ENCODE data around the gene TEX30.

Gene TEX30

GRCh38 chr13:102772042-102772425 is 1.6 kb downstream of the TEX30 start:
- Mint-ChIP-seq H3K27ac (no peak overlapping the region), H3K4me3 (peak overlapping the region; percentile 83 to 92), H3K36me3 (ENCODE audit: insufficient read depth) (peaks cover 27% of the 10 kb centered on the region), H3K9me3 (no peaks in the 10 kb centered on the region), H3K27me3 (no peaks in the 10 kb centered on the region), H3K4me1 (ENCODE audit: low read depth in 2 of 2) (peaks cover 18 to 19% of the 10 kb centered on the region in 2 donors)
- no peak for ATAC-seq (replicated peaks)
- no peak for DNase-seq

- ATAC-seq (replicated peaks) = no peak
- Mint-ChIP-seq H3K4me3 (peak overlapping the region; percentile 83 to 92), H3K27ac (peak overlapping the region; percentile 18 to 30), H3K4me1 (ENCODE audit: low read depth in 2 of 2) (peaks cover 18 to 19% of the 10 kb centered on the region in 2 donors), H3K9me3 (no peaks in the 10 kb centered on the region), H3K36me3 (ENCODE audit: insufficient read depth) (peaks cover 29% of the 10 kb centered on the region), H3K27me3 (no peaks in the 10 kb centered on the region)
- DNase-seq = no peak
Measured at GRCh38 chr13:102771298-102772041, 2.1 kb downstream of the TEX30 start.

- Mint-ChIP-seq H3K27ac (no peak overlapping the region), H3K27me3 (no peaks in the 10 kb centered on the region), H3K4me1 (ENCODE audit: low read depth in 2 of 2) (peaks cover 18 to 19% of the 10 kb centered on the region in 2 donors), H3K4me3 (no peak overlapping the region), H3K36me3 (ENCODE audit: insufficient read depth) (peaks cover 29% of the 10 kb centered on the region), H3K9me3 (no peaks in the 10 kb centered on the region)
- DNase-seq (no peak), ATAC-seq (replicated peaks) (no peak)
Measured at GRCh38 chr13:102770435-102770834, 3.2 kb downstream of the TEX30 start.

GRCh38 chr13:102769679-102770078 is 3.9 kb downstream of the TEX30 start:
- ATAC-seq (replicated peaks) (no peak), DNase-seq (no peak)
- H3K27me3 Mint-ChIP-seq = no peaks in the 10 kb centered on the region
- H3K4me3 Mint-ChIP-seq = no peak overlapping the region
- no peak overlapping the region for H3K27ac Mint-ChIP-seq
- H3K36me3 Mint-ChIP-seq (ENCODE audit: insufficient read depth) = peaks cover 29% of the 10 kb centered on the region
- H3K4me1 Mint-ChIP-seq (ENCODE audit: low read depth in 2 of 2) = peaks cover 18 to 19% of the 10 kb centered on the region in 2 donors
- H3K9me3 Mint-ChIP-seq = no peaks in the 10 kb centered on the region

GRCh38 chr13:102768909-102769308 is 4.7 kb downstream of the TEX30 start:
- Mint-ChIP-seq H3K4me1 (ENCODE audit: low read depth in 2 of 2) (peaks cover 13 to 14% of the 10 kb centered on the region in 2 donors), H3K27me3 (no peaks in the 10 kb centered on the region), H3K27ac (no peak overlapping the region), H3K36me3 (ENCODE audit: insufficient read depth) (peaks cover 22% of the 10 kb centered on the region), H3K9me3 (no peaks in the 10 kb centered on the region), H3K4me3 (no peak overlapping the region)
- ATAC-seq (replicated peaks) = no peak
- no peak for DNase-seq

GRCh38 chr13:102763741-102764140 is 9.8 kb downstream of the TEX30 start:
- no peak for DNase-seq
- Mint-ChIP-seq H3K4me3 (no peak overlapping the region), H3K9me3 (no peaks in the 10 kb centered on the region), H3K36me3 (ENCODE audit: insufficient read depth) (peaks cover 2% of the 10 kb centered on the region), H3K27me3 (no peaks in the 10 kb centered on the region), H3K27ac (no peak overlapping the region), H3K4me1 (ENCODE audit: low read depth in 2 of 2) (no peaks in the 10 kb centered on the region)
- ATAC-seq (replicated peaks) = no peak

- Mint-ChIP-seq H3K27me3 (no peaks in the 10 kb centered on the region), H3K4me1 (ENCODE audit: low read depth in 2 of 2) (no peaks in the 10 kb centered on the region), H3K4me3 (no peak overlapping the region), H3K9me3 (no peaks in the 10 kb centered on the region), H3K36me3 (ENCODE audit: insufficient read depth) (no peaks in the 10 kb centered on the region), H3K27ac (no peak overlapping the region)
- DNase-seq = no peak
- no peak for ATAC-seq (replicated peaks)
Measured at GRCh38 chr13:102761071-102761470, 12.5 kb downstream of the TEX30 start.

GRCh38 chr13:102758842-102759241 is 14.7 kb downstream of the TEX30 start:
- no peak overlapping the region for H3K4me3 Mint-ChIP-seq
- DNase-seq (no peak), ATAC-seq (replicated peaks) (no peak)
- H3K27ac Mint-ChIP-seq = no peak overlapping the region
- no peaks in the 10 kb centered on the region for H3K9me3 Mint-ChIP-seq
- no peaks in the 10 kb centered on the region for H3K36me3 Mint-ChIP-seq (ENCODE audit: insufficient read depth)
- no peaks in the 10 kb centered on the region for H3K4me1 Mint-ChIP-seq (ENCODE audit: low read depth in 2 of 2)
- H3K27me3 Mint-ChIP-seq = no peaks in the 10 kb centered on the region

GRCh38 chr13:102757006-102757405 is 16.6 kb downstream of the TEX30 start:
- Mint-ChIP-seq H3K4me3 (no peak overlapping the region), H3K27me3 (peaks cover 0 to 4% of the 10 kb centered on the region in 2 donors), H3K36me3 (ENCODE audit: insufficient read depth) (no peaks in the 10 kb centered on the region), H3K4me1 (ENCODE audit: low read depth in 2 of 2) (no peaks in the 10 kb centered on the region), H3K9me3 (no peaks in the 10 kb centered on the region), H3K27ac (no peak overlapping the region)
- DNase-seq (no peak), ATAC-seq (replicated peaks) (no peak)

GRCh38 chr13:102751886-102752285 is 21.7 kb downstream of the TEX30 start:
- DNase-seq (no peak), ATAC-seq (replicated peaks) (no peak)
- Mint-ChIP-seq H3K4me1 (ENCODE audit: low read depth in 2 of 2) (no peaks in the 10 kb centered on the region), H3K9me3 (no peaks in the 10 kb centered on the region), H3K4me3 (no peak overlapping the region), H3K27ac (no peak overlapping the region), H3K36me3 (ENCODE audit: insufficient read depth) (no peaks in the 10 kb centered on the region), H3K27me3 (peaks cover 29 to 38% of the 10 kb centered on the region in 2 donors)

- no peaks in the 10 kb centered on the region for H3K9me3 Mint-ChIP-seq
- no peak for DNase-seq
- no peaks in the 10 kb centered on the region for H3K4me1 Mint-ChIP-seq (ENCODE audit: low read depth in 2 of 2)
- H3K27me3 Mint-ChIP-seq = peaks cover 65 to 66% of the 10 kb centered on the region in 2 donors
- H3K27ac Mint-ChIP-seq = no peak overlapping the region
- no peaks in the 10 kb centered on the region for H3K36me3 Mint-ChIP-seq (ENCODE audit: insufficient read depth)
- no peak overlapping the region for H3K4me3 Mint-ChIP-seq
- no peak for ATAC-seq (replicated peaks)
Measured at GRCh38 chr13:102742506-102742905, 31.1 kb downstream of the TEX30 start.

GRCh38 chr13:102742101-102742500 is 31.5 kb downstream of the TEX30 start:
- DNase-seq = no peak
- no peak for ATAC-seq (replicated peaks)
- Mint-ChIP-seq H3K4me1 (ENCODE audit: low read depth in 2 of 2) (no peaks in the 10 kb centered on the region), H3K36me3 (ENCODE audit: insufficient read depth) (no peaks in the 10 kb centered on the region), H3K27ac (no peak overlapping the region), H3K9me3 (no peaks in the 10 kb centered on the region), H3K4me3 (no peak overlapping the region), H3K27me3 (peaks cover 61 to 63% of the 10 kb centered on the region in 2 donors)

GRCh38 chr13:102729560-102730270 is 43.9 kb downstream of the TEX30 start:
- H3K9me3 Mint-ChIP-seq = no peaks in the 10 kb centered on the region
- peaks cover 0 to 3% of the 10 kb centered on the region in 2 donors for H3K4me1 Mint-ChIP-seq (ENCODE audit: low read depth in 2 of 2)
- no peak for DNase-seq
- peak; percentile 39 for ATAC-seq (replicated peaks)
- H3K27me3 Mint-ChIP-seq = peaks cover 0 to 9% of the 10 kb centered on the region in 2 donors
- no peak overlapping the region for H3K27ac Mint-ChIP-seq
- H3K36me3 Mint-ChIP-seq (ENCODE audit: insufficient read depth) = no peaks in the 10 kb centered on the region
- H3K4me3 Mint-ChIP-seq = no peak overlapping the region

- no peaks in the 10 kb centered on the region for H3K9me3 Mint-ChIP-seq
- H3K36me3 Mint-ChIP-seq (ENCODE audit: insufficient read depth) = no peaks in the 10 kb centered on the region
- no peak overlapping the region for H3K27ac Mint-ChIP-seq
- peaks cover 0 to 9% of the 10 kb centered on the region in 2 donors for H3K4me1 Mint-ChIP-seq (ENCODE audit: low read depth in 2 of 2)
- H3K27me3 Mint-ChIP-seq = peaks cover 0 to 9% of the 10 kb centered on the region in 2 donors
- ATAC-seq (replicated peaks) (no peak), DNase-seq (no peak)
- H3K4me3 Mint-ChIP-seq = no peak overlapping the region
Measured at GRCh38 chr13:102726430-102726829, 47.2 kb downstream of the TEX30 start.

Measured in effector memory CD8-positive, alpha-beta T cell (primary cell).